Measurements from ENCODE around the gene CCDC28B.
A peak's percentile ranks its signal among the peaks of the same experiment; 100 is the strongest.

CCDC28B gene

DNA sequence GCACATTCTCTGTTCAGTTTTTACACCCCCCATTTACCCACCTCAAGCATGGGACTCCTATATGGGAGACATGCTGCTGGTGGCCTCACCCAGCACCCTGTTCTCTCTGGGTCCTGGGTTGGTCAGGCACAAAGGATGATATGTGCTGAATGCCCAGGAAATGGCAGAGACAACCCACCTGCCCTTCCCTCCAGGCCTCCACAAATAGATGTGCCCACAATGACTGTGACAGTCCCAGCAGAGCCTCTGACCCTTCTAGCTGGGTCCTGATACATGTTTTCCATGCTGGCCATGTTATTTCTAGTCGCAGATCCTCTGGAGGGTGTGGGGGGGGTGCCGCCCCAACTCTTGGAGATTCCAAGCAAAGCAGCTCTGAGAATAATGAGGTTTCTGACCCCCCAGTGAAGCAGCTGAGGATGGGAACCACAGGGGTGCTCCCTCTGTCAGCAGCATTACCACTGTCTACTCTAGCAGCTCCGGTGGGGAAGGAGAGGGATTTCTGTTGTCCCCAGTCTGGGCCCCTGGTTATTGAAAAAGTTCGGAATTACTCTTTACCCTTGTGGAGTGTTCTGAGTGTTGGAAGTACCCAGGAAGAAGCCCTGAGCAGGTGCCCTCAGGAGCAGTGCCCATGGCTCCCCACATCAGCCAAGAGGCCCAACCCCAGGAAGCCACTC is 1.2 kb upstream of the CCDC28B start:
- TF ChIP-seq CTCF (IDR thresholded peaks at IDR 0.05) = no peak
- Histone ChIP-seq H3K4me3 (ENCODE audit: low read depth in 1 of 2, low read length in 1 of 2) (no peak overlapping the region), H3K4me1 (ENCODE audit: control insufficient read depth in 1 of 2, insufficient read depth in 1 of 2, low read depth in 1 of 2, low read length in 1 of 2) (peaks cover 23% of the 10 kb centered on the region in 2 experiments), H3K36me3 (peaks cover 47% of the 10 kb centered on the region), H3K27ac (no peak overlapping the region), H3K27me3 (peaks cover 13% of the 10 kb centered on the region), H3K9me3 (no peaks in the 10 kb centered on the region)

DNA sequence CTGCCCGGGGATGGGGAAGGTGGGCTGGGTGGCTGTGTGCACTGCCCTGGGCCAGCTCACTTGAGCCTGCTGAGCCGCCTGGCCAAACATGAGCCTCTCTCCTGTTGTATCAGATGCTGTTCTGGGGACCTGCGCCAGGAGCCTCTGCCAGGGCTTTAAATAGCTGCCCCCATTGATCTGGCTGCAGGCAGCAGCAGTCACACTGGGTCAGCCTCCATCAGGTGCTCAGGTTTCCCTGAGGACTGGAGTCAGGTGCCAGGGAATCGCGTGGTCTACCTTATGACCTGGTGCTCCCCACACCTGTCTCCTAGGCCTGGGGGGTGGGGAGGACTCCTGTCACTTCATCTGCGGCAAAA is 700 bp upstream of the CCDC28B start:
- peak overlapping the region in 1 of 2 experiments; percentile 68 for H3K4me3 ChIP-seq (ENCODE audit: low read depth in 1 of 2, low read length in 1 of 2)
- peaks cover 23% of the 10 kb centered on the region in 2 experiments for H3K4me1 ChIP-seq (ENCODE audit: control insufficient read depth in 1 of 2, insufficient read depth in 1 of 2, low read depth in 1 of 2, low read length in 1 of 2)
- H3K27ac ChIP-seq = peak overlapping the region; percentile 48
- H3K36me3 ChIP-seq = peaks cover 42% of the 10 kb centered on the region
- no peaks in the 10 kb centered on the region for H3K9me3 ChIP-seq
- peaks cover 13% of the 10 kb centered on the region for H3K27me3 ChIP-seq
- no peak for TF ChIP-seq CTCF (IDR thresholded peaks at IDR 0.05)

DNA sequence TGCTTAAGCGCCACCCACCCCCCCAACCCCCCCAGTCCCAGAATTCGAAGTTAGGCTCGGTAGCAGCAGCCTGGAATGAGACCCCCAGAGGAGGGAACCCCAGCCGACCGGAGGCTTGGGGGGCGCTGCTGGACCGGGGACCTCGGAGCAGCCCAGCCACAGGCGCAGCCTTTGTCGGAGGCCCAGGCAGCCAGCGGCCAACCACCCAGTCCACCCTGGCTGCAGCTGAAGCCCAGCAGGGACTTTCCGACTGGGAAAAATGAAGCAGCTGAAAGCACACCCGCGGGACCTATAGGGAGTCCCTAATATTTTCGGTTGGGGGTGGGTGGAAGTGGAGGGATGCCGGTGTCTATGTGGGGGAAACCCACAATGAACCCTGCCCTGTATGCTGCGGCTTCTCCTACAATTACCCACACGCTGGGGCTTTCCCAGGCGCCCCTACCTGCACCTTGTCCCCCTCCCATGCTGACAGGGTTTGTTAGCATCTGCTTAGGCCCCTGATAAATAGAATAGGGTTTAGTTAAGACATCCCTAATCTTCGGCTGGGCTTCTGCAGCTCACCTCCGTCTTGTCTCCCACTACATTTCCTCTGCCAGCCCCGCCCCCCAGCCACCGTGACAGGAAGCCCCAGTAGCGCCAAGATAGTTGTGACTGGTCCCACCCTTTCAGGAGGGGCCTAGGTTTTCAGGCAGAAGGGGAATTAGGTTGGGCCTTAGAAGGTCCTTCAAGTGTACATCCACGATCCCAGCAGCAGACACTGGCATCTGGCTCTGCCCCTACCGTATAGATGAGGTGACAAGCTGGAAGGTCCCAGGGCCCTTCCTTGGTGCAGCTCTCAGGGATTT is 838 bp downstream of the CCDC28B start:
- peaks cover 13% of the 10 kb centered on the region for H3K27me3 ChIP-seq
- no peaks in the 10 kb centered on the region for H3K9me3 ChIP-seq
- peaks cover 27% of the 10 kb centered on the region for H3K36me3 ChIP-seq
- peaks cover 37% of the 10 kb centered on the region in 2 experiments for H3K4me1 ChIP-seq (ENCODE audit: control insufficient read depth in 1 of 2, insufficient read depth in 1 of 2, low read depth in 1 of 2, low read length in 1 of 2)
- H3K27ac ChIP-seq = peak overlapping the region; percentile 48
- no peak for TF ChIP-seq CTCF (IDR thresholded peaks at IDR 0.05)
- peak overlapping the region; percentile 68 to 85 for H3K4me3 ChIP-seq (ENCODE audit: low read depth in 1 of 2, low read length in 1 of 2)

- Histone ChIP-seq H3K27me3 (peaks cover 13% of the 10 kb centered on the region), H3K27ac (peak overlapping the region; percentile 19), H3K9me3 (no peaks in the 10 kb centered on the region), H3K36me3 (no peaks in the 10 kb centered on the region), H3K4me1 (ENCODE audit: control insufficient read depth in 1 of 2, insufficient read depth in 1 of 2, low read depth in 1 of 2, low read length in 1 of 2) (peaks cover 36% of the 10 kb centered on the region in 2 experiments), H3K4me3 (ENCODE audit: low read depth in 1 of 2, low read length in 1 of 2) (peak overlapping the region; percentile 66 to 71)
- no peak for TF ChIP-seq CTCF (IDR thresholded peaks at IDR 0.05)
These were observed 4.6 kb downstream of the CCDC28B start for GRCh38 chr1:32204943-32205361.

DNA sequence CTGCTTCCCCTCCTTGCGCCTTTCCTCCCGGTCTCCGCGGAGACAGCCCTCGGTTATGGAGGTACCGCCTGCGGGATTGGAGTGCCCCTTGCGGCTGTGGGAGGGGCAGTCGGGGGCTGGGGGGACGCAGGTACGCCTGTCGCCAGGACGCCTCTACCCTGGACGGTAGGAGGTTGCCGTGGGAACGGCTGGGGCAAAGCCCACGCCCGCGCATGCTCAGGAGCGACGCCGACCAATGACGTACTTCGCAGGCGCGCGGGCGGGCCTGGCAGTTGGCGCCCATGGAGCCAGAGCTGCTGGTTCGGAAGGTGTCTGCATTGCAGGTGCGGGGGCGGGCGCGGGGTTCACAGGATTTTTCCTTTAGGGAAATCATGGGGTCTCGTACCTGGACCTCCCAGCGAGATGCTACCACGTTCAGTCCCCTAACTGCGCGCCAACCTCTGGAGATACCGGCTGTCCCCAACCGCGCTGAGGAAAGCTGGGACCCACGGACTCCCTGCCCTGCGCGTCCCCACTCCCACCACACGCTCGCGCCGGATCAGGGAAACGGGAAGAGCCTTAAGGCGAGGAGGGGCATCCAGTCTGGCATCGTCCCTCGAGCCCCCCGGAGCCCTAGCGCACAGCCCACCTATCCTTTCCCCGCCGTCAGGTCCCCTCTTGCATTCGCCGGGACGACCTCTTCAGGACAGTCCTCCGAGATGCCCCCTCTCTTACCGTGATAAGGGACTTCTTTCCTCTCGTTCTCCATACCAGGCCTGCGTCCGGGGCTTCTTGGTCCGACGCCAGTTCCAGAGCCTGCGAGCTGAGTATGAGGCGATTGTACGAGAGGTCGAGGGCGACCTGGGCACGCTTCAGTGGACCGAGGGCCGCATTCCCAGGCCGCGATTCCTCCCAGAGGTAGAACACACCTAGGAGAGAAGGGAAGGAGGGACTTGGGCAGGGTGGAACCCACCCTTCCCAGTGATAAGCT is 5.3 kb downstream of the CCDC28B start, which contains the start of gene IQCC:
TSS of gene IQCC (plus strand) at position 271 of the 970 bp plus-strand sequence. CDS start at position 282, 11 bp downstream.
- peaks cover 28 to 29% of the 10 kb centered on the region in 2 experiments for H3K4me1 ChIP-seq (ENCODE audit: control insufficient read depth in 1 of 2, insufficient read depth in 1 of 2, low read depth in 1 of 2, low read length in 1 of 2)
- peak; percentile 12 for TF ChIP-seq CTCF (IDR thresholded peaks at IDR 0.05)
- H3K27ac ChIP-seq = peak within 1 kb of the TSS; percentile 19
- no peaks in the 10 kb centered on the region for H3K9me3 ChIP-seq
- H3K4me3 ChIP-seq (ENCODE audit: low read depth in 1 of 2, low read length in 1 of 2) = peak within 1 kb of the TSS; percentile 66 to 71
- no peaks in the 10 kb centered on the region for H3K36me3 ChIP-seq
- peaks cover 13% of the 10 kb centered on the region for H3K27me3 ChIP-seq

All from neutrophil (primary cell).